Fibroblast of upper back skin (primary cell): ENCODE data around the gene GSDMA.

Experiments used
- DNase-seq: peaks from one replicate; pipeline ENCODE4 v3.0.0-alpha.2; 2013

Gene GSDMA

DNA sequence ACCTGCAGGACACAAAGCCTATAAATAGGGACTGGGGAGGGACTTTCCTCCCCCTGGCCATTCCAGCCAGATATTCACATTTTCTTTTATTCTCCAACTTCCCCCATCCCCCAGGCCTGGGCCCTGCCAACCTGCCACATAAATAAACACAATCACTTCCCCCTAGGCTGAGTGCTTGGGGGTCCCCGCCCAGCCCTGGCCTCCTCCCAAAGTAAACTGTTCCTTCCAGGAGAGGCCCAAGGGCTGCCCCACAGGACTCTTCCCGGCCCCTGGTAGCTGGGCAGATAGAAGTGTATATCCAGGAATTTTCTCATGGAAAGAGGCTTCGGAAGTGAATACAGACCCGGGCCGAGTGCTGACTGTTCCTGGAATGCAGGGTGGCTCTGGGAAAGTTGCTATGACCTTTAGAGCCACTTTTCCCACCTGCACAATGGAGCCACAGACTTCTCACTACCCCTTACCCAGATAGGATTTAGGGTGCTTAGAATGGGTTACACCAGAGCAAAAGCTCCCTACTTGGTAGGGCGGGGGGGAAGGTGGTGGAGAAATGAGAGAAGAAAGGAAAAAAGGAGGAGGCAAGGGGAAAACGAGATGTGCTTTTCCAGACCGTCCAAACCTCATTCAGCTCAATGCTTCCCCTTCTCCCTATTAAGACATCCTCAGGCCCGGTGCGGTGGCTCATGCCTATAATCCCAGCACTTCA, 60.9 kb downstream of the GSDMA start:
- no peak for DNase-seq

DNA sequence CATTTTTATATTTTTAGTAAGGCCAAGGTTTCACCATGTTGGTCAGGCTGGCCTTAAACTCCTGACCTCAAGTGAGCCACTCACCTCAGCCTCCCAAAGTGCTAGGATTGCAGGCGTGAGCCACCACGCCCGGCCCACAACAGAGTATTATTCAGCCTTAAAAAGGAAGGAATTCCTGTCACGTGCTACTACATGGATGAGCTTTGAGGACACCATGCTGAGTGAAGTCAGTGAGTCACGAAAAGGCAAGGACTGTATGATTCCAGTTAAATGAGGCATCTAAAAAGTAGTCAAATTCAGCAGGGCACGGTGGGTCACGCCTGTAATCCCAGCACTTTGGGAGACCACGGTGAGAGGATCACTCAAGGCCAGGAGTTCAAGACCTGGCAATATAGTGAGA, 62.1 kb downstream of the GSDMA start:
- DNase-seq, result no peak

DNA sequence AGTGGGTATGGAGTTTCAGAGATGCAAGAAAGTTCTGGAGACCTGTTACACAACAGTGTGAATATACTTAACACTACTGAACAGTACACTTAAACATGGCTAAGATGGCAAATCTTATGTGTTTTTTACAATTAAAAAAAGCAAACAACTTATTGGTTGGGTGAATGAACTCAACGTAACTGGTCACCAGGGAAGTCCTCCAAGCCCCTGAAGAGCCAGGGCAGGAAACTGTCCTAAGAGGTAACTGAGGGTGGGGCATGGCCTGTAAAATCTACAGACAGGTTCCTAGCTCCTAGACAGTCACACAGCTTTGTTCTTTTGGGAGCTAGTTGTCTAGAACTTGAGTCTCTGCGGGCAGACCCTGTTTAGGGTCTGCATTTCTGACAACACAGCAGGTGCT, 62.8 kb downstream of the GSDMA start:
- DNase-seq, result no peak

DNA sequence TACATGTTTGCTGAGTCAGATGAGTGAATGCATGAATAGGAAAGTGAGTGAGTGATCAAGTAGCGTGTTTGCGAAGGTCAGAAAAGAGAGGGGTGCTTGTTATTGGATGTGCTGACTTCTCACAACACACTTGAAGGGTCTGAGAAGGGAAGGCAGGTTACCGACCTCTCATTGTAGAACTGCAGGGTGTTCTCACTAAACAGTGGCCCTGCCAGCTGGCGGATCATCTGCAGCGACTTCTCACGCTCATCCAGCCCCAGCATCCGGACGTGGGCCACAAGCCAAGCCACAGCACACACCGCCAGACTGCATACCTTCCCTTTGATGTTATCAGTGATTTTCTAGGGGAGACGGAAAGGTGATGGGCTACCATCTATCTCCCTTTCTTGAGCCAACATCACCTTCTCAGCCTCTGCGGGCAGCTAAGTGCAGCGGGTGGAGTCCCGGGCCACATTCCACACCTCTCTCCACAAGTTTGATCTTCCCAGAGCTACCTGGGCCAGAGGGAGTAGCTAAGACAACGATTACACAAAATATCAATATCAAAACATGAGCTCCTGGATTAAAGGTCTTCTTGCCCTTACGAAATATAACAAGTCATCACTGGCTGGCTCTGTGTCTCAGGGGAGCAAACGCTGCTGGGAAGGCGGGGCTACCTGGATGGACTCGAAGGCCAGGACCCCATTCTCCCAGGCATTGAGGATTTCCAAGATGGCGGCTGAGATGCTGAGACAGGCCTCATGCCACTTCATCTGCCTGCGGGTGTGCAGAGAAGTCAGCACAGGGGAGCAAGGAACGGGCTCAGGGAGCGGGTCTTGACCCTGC, 63.4 kb downstream of the GSDMA start:
- DNase-seq, result no peak

DNA sequence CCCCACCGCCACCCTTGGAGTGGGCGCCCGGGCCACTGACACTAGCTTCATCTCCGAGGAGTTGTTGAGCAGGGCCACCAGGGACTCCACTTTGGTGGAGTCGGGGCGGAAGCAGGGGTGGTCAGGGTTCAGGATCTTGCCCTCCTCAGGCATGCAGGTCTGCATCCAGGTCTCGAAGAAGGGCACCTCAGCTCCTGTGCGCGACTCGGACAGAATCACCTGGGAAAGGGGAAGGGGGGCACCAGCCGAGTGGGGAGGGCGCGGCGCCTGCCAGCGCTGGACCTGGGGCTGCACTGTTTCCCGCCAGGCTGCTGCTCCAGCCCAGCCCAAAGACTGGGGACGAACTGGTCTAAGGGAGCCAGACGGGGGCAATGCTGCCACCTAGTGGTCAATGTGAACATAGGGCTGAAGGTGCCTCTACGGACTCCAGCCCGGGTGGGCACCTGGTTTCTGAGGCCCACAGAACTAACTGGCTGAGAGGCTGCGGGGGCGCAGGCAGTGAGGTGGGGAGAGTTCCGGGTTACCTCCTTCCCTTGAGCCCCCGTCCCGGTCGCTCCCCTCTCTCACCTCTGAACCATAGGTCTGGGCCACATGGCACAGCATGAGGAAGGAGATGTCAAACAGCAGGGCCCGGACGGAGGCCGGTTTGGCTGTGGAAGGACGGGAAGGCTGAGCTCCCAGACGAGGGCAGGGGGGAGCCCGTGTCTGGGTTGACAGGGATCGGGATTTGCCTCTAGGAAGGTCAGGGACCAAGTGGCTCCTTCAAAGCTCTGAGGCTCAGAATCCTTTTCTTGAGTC, 64.2 kb downstream of the GSDMA start:
- DNase-seq, result peak; percentile 75
